ENCODE data around the gene LDAH. TPM values are rescaled to one million over a fixed set of nuclear protein-coding genes. Genes with fewer than 3 reads are reported as not detected.
A peak's percentile ranks its signal among the peaks of the same experiment; 100 is the strongest.

Gene LDAH
- total RNA-seq, 1 experiment from 2014 or later, result 15.2 TPM

GRCh38 chr2:20663196-20664070 is 159.5 kb downstream of the LDAH start:
- peaks cover 7 to 33% of the 10 kb centered on the region in 2 experiments for H3K4me1 Mint-ChIP-seq

More at GRCh38 chr2:20663196-20664070, 159.5 kb downstream of the LDAH start:
- Histone ChIP-seq H3K4me1 (ENCODE audit: insufficient read depth, low read length) (no peaks in the 10 kb centered on the region), H3K79me2 (ENCODE audit: insufficient read depth, low read length) (no peaks in the 10 kb centered on the region), H3T11ph (ENCODE audit: low read length) (no peak overlapping the region), H3K56ac (ENCODE audit: insufficient read length, low read depth, low read length) (no peak overlapping the region), H2AFZ (ENCODE audit: low read length) (no peak overlapping the region), H3K27ac (ENCODE audit: insufficient read length, low read depth, low read length) (no peak overlapping the region), H3K23me2 (ENCODE audit: insufficient read length, low read depth, low read length, poor library complexity, severe bottlenecking) (peaks cover 18% of the 10 kb centered on the region), H2BK12ac (ENCODE audit: insufficient read length, low read depth, low read length) (no peak overlapping the region), H3K18ac (ENCODE audit: insufficient read length, low read depth, low read length) (no peak overlapping the region), H3K9me3 (ENCODE audit: control insufficient read depth, low read depth, low read length) (no peaks in the 10 kb centered on the region), H2BK5ac (ENCODE audit: insufficient read length, low read length) (no peak overlapping the region), H2AK5ac (ENCODE audit: insufficient read length, low read length) (no peak overlapping the region), H3K4me2 (ENCODE audit: insufficient read depth, insufficient read length, low read length) (no peak overlapping the region), H3K9ac (ENCODE audit: extremely low read depth, insufficient read length, low read length) (no peak overlapping the region), H4K91ac (ENCODE audit: insufficient read length, low read depth, low read length) (no peak overlapping the region), H4K5ac (ENCODE audit: insufficient read length, low read depth, low read length) (no peak overlapping the region), H3K14ac (ENCODE audit: insufficient read depth, low read length) (no peak overlapping the region), H3K27me3 (ENCODE audit: insufficient read depth, low read length) (peaks cover 57% of the 10 kb centered on the region), H4K20me1 (ENCODE audit: control insufficient read depth, insufficient read depth, insufficient read length) (no peaks in the 10 kb centered on the region), H2BK20ac (ENCODE audit: low read depth, low read length, poor library complexity, severe bottlenecking) (no peak overlapping the region), H4K8ac (replicated peaks; ENCODE audit: insufficient read length, low read depth, low read length) (no peak overlapping the region), H2BK15ac (ENCODE audit: low read depth, low read length) (no peak overlapping the region), H3K23ac (ENCODE audit: insufficient read length, low read depth, low read length) (no peak overlapping the region), H3K4ac (ENCODE audit: low read depth, low read length) (no peak overlapping the region), H2BK120ac (ENCODE audit: low read depth, low read length, poor library complexity, severe bottlenecking) (no peak overlapping the region), H3K79me1 (ENCODE audit: insufficient read depth, low read depth, low read length, poor library complexity, severe bottlenecking) (no peaks in the 10 kb centered on the region)
- Mint-ChIP-seq H3K4me3 (no peak overlapping the region), H3K9me3 (peaks cover 0 to 2% of the 10 kb centered on the region in 2 experiments; a peak in 1 of 5 replicates), H3K27me3 (ENCODE audit: low read depth) (peaks cover 94% of the 10 kb centered on the region), H3K27ac (no peak overlapping the region), H3K36me3 (ENCODE audit: insufficient read depth in 1 of 3, low read depth in 3 of 3) (no peaks in the 10 kb centered on the region)
- WGBS (ENCODE audit: extremely low coverage, insufficient read length, low lambda C conversion rate), result no CpG with 5 or more reads among the region's 7 CpGs
- TF ChIP-seq CTCF (conservative IDR thresholded peaks at IDR 0.05), result no peak
- DNase-seq, result peak; percentile 25
